ENCODE results near the gene PIM3.
A peak's percentile ranks its signal among the peaks of the same experiment; 100 is the strongest.

The PIM3 gene

DNA sequence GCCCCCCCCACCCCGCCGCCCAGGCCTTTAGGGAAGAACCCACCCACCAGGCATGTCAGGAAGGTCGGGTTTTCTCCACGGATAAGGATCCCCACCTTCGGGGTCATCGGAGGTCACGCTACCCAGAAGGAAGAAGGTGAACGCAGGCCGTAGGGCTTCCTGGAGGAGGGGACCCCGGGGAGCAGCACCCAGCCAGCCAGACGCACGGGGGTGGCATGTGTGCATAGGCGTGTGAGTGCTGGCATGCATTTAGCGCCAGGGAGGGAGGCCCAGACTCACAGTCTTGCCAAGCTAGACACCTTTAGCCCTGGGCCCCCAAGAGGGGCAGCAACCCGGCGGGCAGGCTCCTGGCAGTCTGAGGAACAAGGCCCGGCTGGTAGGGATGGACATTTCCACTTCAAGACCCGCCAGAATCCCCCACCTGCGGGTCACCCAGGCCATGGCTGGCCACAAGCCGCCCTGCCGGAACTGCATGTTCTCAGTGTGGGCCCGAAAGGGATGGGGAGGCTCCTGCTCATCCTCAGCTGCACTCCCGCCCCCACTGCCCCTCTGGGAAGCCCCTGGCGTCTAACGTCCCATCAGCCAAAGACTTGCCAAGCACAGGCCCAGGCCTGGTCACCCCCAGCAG is 16.7 kb upstream of the PIM3 start:
- DNase-seq, result no peak

DNA sequence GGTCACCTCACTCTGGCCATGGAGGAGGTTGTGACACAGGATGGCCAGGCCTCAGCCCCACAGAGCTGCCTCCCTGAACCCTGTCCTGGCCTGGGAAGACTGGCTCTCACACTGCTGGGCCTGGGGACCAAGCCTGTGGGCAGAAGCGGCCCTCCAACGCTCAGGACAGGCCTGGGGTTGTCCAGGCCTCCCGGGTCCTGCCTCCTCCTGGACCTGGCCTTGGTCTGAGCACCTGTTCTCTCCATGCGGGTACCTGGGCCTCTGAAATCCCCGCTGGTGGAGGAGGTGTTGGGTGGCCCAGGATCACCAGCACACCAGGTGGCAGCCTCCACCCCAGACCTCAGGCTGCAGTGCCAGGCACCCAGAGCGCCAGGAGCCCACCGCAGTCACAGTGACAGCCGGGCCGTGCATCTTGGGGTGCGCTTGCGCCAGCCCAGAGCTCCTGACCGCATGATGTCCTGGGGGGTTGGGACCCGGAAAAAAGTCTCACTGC is 16.1 kb upstream of the PIM3 start:
- DNase-seq, result no peak

DNA sequence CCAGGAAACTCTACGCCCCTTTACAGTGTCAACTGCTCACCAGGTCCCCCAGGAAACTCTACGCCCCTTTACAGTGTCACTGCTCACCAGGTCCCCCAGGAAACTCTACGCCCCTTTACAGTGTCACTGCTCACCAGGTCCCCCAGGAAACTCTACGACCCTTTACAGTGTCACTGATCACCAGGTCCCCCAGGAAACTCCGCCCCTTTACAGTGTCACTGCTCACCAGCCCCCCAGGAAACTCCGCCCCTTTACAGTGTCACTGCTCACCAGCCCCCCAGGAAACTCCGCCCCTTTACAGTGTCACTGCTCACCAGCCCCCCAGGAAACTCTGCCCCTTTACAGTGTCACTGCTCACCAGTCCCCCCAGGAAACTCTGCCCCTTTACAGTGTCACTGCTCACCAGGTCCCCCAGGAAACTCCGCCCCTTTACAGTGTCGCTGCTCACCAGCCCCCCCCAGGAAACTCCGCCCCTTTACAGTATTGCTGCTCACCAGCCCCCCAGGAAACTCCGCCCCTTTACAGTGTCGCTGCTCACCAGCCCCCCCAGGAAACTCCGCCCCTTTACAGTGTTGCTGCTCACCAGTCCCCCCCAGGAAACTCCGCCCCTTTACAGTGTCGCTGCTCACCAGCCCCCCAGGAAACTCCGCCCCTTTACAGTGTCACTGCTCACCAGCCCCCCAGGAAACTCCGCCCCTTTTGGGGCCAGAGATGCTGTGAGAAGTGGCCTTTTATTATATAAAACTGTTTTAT is 15.4 kb upstream of the PIM3 start:
- peak; percentile 43 to 62 for DNase-seq

DNA sequence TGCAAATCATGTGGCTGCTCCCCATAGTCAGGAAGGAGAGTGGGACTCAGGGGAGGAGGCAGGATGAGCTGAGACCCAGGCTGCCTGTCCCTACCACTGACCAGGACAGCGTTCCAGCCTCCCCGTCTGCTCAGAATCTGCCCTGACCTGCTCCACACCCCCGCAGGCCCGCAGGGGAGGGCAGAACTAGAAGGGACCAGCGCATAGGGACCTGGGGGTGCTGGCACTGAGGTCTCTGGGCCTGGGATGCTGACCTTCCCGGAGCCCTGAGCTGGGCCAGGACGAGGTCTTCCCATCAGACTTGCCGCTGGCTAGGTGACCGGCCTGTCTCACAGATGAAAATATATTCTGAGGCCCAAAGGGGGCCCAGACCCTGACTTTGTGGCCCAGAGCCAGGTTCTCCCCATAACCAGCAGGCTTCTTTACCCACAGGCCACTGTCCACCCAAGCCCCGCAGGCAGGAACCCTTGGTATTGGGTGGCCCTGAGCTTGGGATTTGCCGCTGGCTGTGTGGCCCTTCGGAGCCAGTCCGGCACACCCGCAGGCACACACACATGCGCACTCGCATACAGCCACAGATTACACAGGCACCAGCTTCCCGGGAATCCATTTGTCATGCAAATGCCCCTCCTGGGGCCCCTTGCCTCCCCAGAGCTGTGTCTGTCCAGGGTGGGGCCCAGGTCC is 13.8 kb upstream of the PIM3 start:
- no peak for DNase-seq

DNA sequence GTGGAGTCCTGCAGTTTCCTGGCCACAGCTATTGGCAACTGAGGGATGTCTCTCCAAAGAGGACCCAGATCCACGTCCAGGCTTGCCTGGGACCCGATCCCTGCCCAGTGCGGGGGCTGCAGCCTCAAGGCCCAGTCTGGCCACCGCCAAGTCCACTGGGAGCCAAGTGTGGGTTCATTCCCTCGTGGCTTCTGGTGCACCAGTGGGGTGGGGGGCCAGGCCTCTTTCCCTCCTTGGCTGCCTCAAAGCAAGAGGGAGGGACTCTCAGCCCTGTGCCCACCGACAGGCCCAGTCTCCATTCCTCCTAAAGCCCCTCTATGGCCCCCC is 13.3 kb upstream of the PIM3 start:
- DNase-seq, result no peak

DNA sequence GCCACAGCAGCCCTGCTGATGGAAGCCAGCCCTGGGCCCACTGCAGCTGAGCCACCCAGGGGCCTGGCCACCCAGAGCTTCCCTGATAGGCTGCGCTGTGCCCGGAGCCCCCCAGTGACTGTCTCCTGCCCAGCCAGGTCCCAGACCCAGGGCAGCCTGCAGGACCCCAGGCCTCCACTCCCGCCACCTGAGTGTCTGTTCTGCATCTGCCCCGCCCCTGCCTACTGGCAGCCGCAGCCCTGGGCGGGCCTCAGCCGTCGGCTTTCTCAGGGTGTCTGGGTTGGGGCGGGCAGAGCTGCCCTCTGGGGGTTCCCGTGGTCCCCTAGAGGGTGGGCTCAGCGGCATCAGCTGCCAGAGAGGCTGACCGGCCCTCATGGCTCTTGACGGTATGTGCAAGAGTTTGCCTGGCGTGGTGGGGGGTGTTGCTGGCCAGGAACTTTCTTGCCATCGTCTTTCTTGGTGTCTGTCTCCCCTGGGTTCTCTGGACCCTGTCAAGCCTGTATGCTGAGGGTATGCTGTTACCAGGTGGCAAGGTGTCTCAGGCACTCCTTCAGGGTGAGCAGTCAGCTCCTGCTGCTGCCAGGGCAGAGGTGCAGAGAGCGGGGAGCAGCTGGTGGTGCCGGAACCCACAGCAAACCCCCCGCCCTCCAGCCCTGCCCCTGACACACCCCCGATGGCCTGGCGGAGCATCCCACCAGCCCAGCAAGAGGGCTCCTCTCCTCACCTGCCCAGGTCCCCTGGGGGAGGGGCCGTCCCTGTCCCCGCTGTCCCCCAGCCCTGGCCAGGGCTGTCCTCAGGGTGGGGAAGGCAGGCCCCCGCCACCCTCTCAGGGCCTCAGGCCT is 12.2 kb upstream of the PIM3 start:
- DNase-seq, result no peak

DNA sequence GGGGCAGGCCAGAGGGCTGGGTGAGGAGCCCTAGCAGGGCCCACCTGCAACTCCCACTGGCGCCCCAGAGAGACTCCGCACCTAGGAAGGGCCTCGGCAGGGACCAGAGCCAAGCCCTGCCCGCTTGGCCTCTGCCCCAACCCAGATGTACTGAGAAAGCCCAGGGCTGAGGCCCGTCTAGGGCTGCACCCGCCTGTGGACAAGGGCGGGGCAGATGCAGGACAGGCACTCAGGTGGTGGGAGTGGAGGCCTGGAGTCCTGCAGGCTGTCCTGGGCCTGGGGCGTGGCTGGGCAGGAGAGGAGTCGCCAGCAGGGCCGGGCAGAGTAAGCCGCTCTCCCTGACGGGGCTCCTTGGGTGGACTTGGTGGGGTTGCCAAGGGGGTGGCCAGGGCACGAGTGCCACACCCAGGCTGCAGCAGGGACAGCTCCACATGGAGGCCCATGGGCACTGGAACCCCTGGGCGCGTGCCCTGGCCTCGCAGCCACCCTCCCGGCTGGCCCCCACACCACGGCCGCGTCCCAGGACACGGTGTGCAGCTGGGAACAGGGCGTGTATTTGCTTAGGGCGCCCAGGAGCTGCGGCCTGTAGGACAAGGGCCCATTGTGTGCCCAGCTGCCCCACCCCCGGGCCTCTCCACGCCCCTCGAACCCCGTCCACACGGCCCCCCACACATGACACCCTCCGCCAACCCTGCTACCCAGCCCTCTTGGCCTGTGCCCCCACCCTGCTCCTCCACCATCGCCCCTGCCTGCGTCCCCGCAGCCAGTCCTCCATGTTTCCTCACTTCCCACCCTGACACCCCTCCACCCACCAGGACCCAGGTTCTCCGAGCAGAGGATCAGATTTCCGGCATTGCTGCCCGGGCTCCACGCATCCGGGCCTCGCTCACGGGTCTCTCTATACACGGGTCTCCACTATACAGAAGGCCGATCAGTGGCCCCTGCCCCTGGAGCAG is 11.3 kb upstream of the PIM3 start:
- DNase-seq, result no peak

DNA sequence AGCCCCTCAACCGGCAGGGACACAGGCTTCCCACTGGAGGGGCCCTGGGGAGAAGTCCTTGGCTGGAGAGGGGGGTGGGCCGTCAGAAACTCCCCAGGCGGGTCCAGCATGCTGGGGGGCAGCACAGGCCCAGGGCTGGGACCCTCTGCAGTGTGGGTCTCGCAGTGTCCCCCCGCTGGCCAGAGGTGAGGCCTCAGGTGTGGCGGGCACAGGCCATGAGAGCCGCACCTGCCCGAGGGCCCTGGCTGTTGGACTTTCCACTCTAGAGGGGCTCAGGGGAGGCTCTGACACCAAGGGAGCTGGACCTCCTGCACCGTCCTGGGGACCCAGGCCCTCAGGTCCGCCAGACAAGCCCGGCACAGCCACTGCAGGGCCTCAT is 10.7 kb upstream of the PIM3 start:
- no peak for DNase-seq

DNA sequence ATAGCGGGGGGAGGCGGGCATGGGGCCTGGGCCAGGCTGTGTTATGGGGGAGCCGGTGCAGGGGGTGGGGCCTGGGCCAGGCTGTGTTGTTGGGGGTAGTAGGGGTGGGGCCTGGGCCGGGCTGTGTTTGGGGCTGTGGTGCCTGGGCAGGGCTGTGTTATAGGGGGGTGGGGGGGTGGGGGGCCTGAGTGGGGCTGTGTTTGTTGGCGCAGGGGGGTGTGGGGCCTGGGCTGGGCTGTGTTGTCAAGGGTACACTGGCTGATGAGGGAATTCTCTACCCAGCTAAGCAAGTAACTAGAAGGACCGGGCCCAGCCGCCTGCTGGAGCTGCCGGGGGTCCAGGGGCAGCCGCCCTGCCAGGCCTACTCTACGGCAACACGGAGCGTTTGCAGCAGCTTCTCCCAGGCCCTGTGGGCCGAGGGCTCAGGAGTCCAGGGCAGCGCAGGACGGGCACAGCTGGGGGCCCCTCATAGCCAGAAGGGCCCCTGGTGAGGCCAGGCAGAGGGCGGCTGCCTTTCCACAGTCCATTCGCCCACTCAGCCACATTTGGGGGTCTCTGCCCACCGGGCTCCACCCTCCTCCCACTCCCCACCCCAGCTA is 10.1 kb upstream of the PIM3 start:
- DNase-seq, result no peak

DNA sequence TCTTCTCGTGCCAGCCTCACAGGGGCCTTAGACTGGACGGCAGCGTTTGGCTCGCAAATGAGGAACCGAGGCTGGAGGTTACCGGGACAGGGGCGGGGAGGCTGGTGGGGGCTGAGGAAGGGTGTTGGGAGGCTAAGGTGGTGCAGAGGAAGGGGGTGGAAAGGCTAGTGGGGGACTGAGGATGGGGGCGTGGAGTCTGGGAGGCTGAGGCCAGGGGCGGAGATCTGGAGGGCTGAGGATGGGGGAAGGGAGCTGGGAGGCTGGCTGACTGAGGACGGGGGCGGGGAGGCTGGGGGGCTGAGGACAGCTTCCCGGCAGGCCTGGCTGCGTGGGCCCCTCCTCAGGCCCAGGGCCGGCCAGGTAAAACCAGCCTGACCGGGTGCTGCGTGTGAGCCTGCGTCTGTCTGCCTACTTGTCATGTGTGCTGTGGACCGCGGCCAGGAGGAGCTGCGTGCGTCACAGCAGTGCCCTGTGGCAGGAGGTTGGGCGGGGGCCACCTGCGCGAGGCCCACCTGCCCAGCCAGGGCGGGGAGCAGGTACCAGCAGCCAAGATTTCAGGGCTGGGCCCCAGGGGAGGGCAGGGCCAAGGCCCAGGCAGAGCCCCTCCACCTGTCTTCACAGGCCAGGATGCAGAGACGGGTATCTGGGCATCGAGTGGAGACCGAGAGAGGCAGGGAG is 9.4 kb upstream of the PIM3 start:
- no peak for DNase-seq

DNA sequence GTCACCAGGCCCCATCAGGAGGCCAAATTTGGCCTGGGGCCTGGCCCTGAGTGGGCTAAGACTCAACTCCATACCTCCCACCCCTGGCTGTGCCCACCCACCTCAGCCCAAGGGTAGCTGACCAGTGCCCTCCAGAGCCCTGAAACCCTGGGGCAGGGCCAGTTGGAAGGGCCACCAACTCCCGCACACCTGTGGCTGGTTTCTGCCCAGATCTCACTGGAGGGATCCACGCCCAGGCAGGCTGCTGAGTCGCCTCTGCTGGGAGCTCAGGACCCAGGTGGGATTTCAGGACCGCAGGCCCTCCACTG is 8.9 kb upstream of the PIM3 start:
- no peak for DNase-seq

DNA sequence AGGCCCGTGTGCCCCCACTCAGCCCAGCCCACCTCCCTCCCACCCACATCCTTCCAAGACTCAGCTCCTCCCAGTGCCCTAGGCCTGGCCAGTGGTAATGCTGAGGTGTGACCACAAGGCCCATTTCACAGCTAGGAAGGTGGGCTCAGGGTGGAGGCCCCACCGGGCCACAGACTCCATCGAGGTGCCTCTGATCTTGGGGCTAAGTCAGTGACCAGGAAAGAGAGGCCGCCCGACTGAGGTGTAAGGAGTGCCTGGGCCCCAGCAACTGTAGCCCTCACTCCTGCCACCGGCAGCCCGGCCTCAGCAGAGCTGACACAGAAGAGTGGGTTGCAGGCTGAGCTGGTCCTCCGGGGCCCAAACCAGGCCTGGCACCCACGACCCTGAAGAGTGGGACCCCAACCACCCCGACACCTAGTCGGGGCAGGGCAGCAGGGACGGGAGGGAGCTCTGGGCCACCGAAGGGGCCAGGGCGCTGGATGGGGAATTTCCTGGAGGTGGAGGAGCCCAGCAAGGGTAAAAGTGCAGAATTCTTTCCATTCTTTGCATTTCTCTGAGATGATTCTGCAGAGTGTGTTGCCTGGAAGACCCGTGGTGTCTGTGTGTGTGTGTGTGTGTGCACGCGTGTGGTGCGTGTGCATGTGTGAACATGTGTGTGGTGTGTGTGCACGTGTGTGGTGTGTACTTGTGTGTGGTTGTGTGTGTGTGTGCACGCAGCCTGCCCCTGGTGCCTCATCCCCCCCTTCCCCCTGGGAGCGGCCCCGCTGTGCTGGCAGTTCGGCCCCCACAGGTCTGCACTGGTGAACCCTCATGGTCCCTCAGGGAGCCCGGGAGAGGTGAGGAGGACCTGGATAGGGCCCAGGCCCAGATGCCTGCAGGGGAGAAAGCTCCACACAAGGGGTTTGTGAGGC is 8.3 kb upstream of the PIM3 start:
- DNase-seq, result no peak

DNA sequence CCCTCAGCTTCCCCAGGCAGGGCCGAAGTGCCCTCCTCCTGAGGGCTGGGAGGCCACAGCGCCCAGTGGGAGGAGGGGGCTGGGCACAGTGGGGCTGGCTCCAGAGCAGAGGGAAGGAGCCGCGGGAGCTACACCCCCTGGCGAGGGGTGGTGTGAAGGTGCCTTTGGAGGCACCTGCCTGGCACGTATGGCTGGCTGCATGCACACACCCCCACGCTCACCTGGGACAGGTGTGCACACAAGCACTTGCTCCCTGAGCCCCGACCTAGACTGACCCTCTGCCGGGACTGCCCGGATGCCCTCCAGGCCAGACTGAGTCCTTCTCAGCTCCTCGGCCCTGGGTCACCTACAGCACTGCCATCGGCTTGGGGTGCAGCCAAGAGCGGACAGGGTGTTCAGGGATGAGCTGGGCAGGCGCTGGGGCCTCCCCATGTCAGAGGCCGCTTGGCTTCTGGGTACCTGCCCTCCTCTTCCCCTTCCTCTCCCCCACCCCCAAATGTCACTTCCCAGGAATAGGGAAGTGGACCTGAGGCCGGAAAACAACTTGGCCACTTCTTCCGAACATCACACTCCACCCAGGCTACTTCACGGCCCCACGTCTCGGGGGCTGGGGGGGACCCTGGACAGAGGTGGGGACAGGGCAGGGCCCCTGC is 7.4 kb upstream of the PIM3 start:
- DNase-seq, result no peak

DNA sequence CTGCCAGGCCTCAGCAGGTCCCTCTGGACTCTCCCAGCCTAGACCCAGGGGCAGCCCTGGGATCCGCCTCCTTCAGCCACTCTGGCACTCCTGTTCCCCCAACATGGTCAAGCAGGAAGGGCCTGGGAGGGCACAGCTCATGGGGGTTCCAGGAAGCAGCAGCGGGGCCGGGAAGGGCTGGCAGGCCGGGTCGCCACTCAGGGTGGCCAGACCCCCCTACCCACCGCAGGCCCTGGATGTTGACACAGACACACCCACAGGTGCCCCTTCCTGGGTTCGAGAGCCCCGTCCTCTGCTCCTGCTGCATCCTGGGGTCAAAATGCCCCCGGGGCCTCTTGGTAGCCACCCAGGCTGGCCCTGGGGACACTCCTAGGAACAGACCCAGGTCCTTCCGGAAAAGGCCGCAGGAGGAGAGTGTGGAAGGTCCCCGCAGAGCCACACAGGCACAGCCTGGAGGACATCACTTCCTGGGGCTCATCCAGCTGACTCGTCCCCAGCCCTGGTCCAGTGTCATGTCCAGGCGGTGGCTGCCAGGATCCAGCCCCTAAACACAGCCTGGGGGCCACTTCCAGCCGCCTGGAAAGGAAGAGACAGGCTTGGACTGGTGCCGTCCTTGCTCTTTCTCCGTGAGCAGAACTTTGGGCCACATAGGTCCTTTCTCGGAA is 6.8 kb upstream of the PIM3 start:
- DNase-seq, result no peak

DNA sequence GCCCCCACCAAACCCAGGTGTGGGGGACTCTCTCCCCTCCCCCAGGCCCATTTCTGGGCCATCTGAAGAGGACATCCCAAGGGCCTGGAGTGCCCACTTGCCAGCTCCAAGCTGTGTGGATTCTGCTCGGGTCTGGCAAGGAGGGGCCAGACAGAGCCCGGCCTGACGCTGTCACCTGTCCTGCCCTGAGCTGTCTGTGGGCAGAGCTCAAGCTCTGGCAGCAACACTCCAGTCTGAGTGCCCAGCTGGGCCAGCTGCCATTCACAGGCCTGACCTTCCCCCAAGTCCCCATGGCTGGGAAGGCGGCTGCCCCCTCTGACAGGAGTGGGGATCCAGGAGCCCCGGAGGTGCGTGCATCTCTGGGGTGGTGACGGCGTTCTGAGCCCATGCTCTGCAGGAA is 6.2 kb upstream of the PIM3 start:
- DNase-seq, result no peak

DNA sequence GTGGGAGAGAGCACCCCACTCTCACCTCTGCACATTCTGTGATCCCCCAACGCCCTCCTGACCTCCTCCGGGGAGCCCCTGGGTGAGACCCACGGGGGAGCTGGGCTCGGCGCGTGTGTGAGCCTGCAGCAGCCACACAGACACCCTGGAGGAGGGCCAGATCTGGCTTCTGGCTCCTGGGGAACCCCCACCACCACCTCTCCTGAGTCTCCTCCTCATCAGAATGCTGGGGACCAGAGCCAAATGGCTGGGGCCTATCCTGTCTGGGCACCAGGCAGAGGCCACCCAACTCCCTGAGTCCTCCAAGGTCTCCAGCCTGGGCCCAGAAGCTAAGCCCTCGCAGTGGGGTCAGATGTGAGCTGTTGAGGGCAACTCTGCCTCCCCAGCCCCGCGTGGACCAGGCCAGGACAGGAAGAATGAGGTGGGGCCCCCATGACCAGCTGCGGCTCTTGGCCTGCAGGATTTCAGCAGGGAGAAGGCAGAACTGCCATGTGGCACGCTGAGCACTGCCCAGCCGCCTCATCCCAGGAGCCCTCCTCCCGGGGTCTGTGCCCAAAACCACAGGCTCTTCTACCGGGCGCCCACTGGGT is 5.5 kb upstream of the PIM3 start:
- DNase-seq, result no peak

DNA sequence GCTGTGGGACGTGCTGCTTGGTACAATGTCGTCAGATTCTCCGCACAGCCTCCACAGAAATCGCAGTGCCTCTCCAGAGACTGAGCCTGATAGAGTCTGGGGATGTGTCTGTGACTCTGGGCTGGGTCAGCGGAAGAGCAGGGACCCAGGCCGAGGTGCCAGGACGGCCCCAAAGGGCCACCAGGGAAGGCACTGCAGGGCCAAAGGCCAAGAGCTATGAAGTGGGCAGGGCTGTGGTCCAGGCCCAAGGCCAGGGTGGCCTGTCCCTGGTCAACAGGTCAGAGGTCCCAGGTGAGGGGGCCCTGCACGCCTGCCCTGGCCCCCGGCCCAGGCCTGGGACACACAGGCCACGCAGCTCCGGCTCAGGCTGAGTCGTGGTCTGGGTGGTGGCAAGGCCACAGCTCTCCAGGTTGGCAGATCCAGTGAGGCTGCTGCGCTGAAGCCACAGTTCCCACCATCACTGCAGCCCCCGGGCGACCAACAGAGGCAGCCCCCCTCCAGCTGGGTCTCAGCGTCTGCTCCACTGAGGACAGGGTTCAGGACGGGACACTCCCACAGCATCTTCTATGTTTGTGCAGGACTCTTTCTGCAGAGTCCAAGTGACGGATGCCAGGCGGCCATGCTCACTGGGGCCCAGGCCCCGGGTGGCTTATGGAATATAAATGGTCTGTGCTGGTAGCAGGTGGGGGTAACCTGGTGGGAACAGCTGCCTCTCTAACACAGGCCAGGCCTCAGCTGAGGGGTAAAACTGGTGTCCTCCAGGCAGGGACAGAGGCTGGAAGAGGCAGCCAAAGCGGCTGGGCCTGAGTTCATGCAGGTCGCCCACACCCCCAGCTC is 4.8 kb upstream of the PIM3 start:
- DNase-seq, result no peak

DNA sequence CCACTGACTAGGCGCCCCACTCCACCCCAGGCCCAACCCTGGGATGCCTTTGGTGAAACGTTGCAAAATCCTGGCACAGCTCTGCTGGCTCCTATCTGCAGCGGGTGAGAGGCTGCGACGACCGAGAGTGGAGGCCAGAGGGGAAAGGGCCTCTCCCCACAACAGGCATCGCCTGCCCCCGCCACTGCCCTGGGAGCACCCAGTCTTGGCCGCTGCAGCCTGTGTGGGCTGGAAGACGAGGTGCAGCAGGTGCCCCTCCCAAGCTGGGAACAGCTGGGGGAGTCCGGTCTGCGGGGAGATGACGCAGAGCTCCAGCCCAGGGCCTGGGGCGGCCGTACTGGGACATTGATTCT is 4.2 kb upstream of the PIM3 start:
- DNase-seq, result no peak

Measured in inflammatory macrophage treated with lipopolysaccharide for 1 hour (primary cell).